MM.1S (cell line): Measurements from ENCODE around the gene MATR3.
A peak's percentile ranks its signal among the peaks of the same experiment; 100 is the strongest.

Source experiments
- DNase-seq: peaks from one replicate; pipeline ENCODE4 v3.0.0-alpha.2; 2015
- H2AFZ ChIP-seq: fragments of 300-600 bp; sonication (generic); 2 replicates; pipeline ENCODE4 v1.6.0; 2016; ENCODE audit warnings: antibody characterized with exemption, low read length
- H3F3A ChIP-seq: fragments of 300-600 bp; sonication (generic); 2 replicates; pipeline ENCODE4 v1.6.1; 2016; ENCODE audit warnings: mild to moderate bottlenecking, antibody characterized with exemption, low read length, moderate library complexity, mixed read lengths; ENCODE audit not compliant: insufficient read depth
- H3K27ac ChIP-seq: fragments of 300-600 bp; sonication (generic); 2 replicates; pipeline ENCODE4 v1.5.1; 2016; ENCODE audit warnings: mild to moderate bottlenecking, low read length
- H3K27me3 ChIP-seq: fragments of 300-600 bp; sonication (generic); replicated peaks from 2 replicates; pipeline ENCODE4 v1.6.0; 2016; ENCODE audit warnings: low read length; ENCODE audit not compliant: insufficient read depth
- H3K36me3 ChIP-seq: fragments of 300-600 bp; sonication (generic); replicated peaks from 2 replicates; pipeline ENCODE4 v1.6.1; 2016; ENCODE audit warnings: mild to moderate bottlenecking, low read length, mixed read lengths; ENCODE audit not compliant: insufficient read depth
- H3K4me1 ChIP-seq: fragments of 300-600 bp; sonication (generic); 2 replicates; pipeline ENCODE4 v1.6.1; 2016; ENCODE audit warnings: low read length, mixed read lengths
- H3K4me2 ChIP-seq: fragments of 300-600 bp; sonication (generic); 2 replicates; pipeline ENCODE4 v1.6.0; 2016; ENCODE audit warnings: low read depth, low read length
- H3K4me3 ChIP-seq: fragments of 300-600 bp; sonication (generic); 2 replicates; pipeline ENCODE4 v1.5.1; 2016; ENCODE audit warnings: low read length, mixed read lengths
- H3K79me2 ChIP-seq: fragments of 300-600 bp; sonication (generic); 2 replicates; pipeline ENCODE4 v1.6.1; 2016; ENCODE audit warnings: mixed run types, low read length, mixed read lengths
- H3K9ac ChIP-seq: fragments of 300-600 bp; sonication (generic); 2 replicates; pipeline ENCODE4 v1.6.1; 2016; ENCODE audit warnings: low read length, mixed read lengths
- H3K9me2 ChIP-seq: fragments of 300-600 bp; sonication (generic); replicated peaks from 2 replicates; pipeline ENCODE4 v1.6.1; 2016; ENCODE audit warnings: mild to moderate bottlenecking, low read length, mixed read lengths; ENCODE audit not compliant: insufficient read depth
- H3K9me3 ChIP-seq: fragments of 300-600 bp; sonication (generic); replicated peaks from 2 replicates; pipeline ENCODE4 v1.6.1; 2016; ENCODE audit warnings: mild to moderate bottlenecking, low read length, mixed read lengths; ENCODE audit not compliant: insufficient read depth
- H4K20me1 ChIP-seq: fragments of 300-600 bp; sonication (generic); 2 replicates; pipeline ENCODE4 v1.6.1; 2016; ENCODE audit warnings: mild to moderate bottlenecking, low read length, moderate library complexity, mixed read lengths; ENCODE audit not compliant: insufficient read depth
- CTCF ChIP-seq: fragments of 300-600 bp; sonication (generic); IDR thresholded peaks from 2 replicates; pipeline ENCODE4 v1.5.1; 2016; ENCODE audit warnings: antibody characterized with exemption, low read length, mixed read lengths
- EZH2 ChIP-seq: fragments of 300-600 bp; sonication (generic); optimal IDR thresholded peaks from 2 replicates; pipeline ENCODE3; 2017; ENCODE audit warnings: low read depth, mild to moderate bottlenecking, antibody characterized with exemption, low read length, mixed read lengths
- EZH2phosphoT487 ChIP-seq: fragments of 300-600 bp; sonication (generic); IDR thresholded peaks from 2 replicates; pipeline ENCODE4 v1.6.1; 2018; ENCODE audit warnings: antibody characterized with exemption, low read length

The MATR3 gene

GRCh38 chr5:139272471-139273321, 20.8 kb upstream of the MATR3 start:
- no peak for TF ChIP-seq EZH2
- TF ChIP-seq CTCF: no peak
- TF ChIP-seq EZH2phosphoT487: no peak
- Histone ChIP-seq H3K36me3 (no peaks in the 10 kb centered on the region; the same call in 1 of the 2 replicates), H3F3A (peaks cover 21% of the 10 kb centered on the region), H4K20me1 (no peaks in the 10 kb centered on the region), H2AFZ (0 out of 2 replicates have a peak overlapping the region, but pooled peaks have one; percentile 10), H3K4me1 (peaks cover 51% of the 10 kb centered on the region), H3K27ac (no peak overlapping the region), H3K4me2 (peak overlapping the region; percentile 89), H3K79me2 (peaks cover 36% of the 10 kb centered on the region), H3K9ac (no peak overlapping the region; the same call in 1 of the 2 replicates), H3K9me2 (no peaks in the 10 kb centered on the region), H3K9me3 (no peaks in the 10 kb centered on the region), H3K27me3 (peaks cover 11% of the 10 kb centered on the region), H3K4me3 (0 out of 2 replicates have a peak overlapping the region, but pooled peaks have one; percentile 91)
- peak; percentile 49 for DNase-seq

- Histone ChIP-seq H3K27me3 (peaks cover 11% of the 10 kb centered on the region), H2AFZ (peak overlapping the region; percentile 81), H3K9me2 (no peaks in the 10 kb centered on the region), H3K79me2 (peaks cover 36% of the 10 kb centered on the region), H3K9ac (no peak overlapping the region; the same call in 1 of the 2 replicates), H3K9me3 (no peaks in the 10 kb centered on the region), H3K4me1 (peaks cover 47% of the 10 kb centered on the region), H3K4me3 (peak overlapping the region; percentile 91), H3K36me3 (no peaks in the 10 kb centered on the region; the same call in 1 of the 2 replicates), H3K27ac (no peak overlapping the region), H3F3A (peaks cover 16% of the 10 kb centered on the region), H4K20me1 (no peaks in the 10 kb centered on the region), H3K4me2 (peak overlapping the region; percentile 89)
- no peak for DNase-seq
- no peak for TF ChIP-seq EZH2
- no peak for TF ChIP-seq EZH2phosphoT487
- no peak for TF ChIP-seq CTCF
Measured at GRCh38 chr5:139273322-139273571, 20.3 kb upstream of the MATR3 start.

DNA sequence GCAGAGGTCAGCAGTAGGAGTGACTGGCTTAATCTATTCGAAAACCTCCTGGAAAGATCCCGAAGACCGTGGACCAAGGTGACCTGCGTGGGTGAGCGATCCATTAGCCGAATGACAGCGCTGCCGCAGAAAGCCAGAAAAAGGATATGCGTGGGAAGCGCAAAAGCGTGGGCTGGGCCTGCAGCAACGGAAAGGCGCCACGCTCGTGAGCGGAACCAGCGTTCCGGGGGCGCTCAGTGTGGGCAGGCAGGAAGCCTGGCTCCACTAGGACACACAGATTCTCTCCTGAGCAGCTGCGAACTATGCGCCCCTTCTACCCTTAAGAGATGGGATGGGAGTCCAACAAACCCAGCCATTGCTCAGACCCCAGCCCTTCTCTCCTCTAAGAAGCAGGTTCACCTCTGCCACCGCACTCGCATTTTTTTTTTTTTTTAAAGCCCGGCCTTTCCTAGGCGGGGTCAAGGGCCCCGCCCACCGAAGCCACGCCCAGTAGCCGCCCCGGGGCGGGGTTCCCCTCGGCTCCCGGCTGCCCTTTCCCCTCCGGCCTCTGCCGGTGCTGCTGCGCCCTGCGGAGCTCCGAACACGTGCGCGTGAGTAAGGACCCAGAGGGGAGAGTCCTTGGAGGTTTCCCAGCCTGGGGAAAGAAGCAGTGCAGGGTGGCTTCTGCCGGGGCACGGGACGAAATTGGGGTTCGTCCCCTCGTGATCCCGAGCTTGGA, 19.8 kb upstream of the MATR3 start:
- Histone ChIP-seq H3K4me2 (peak overlapping the region; percentile 89), H3K36me3 (peaks cover 3% of the 10 kb centered on the region; the same call in 1 of the 2 replicates), H3K79me2 (peaks cover 39% of the 10 kb centered on the region), H2AFZ (peak overlapping the region; percentile 81), H3F3A (peaks cover 11% of the 10 kb centered on the region), H3K9me2 (no peaks in the 10 kb centered on the region), H3K4me1 (peaks cover 42% of the 10 kb centered on the region), H3K9ac (peak overlapping the region; percentile 90), H3K27ac (peak overlapping the region; percentile 26), H3K9me3 (no peaks in the 10 kb centered on the region), H3K4me3 (peak overlapping the region; percentile 91), H3K27me3 (peaks cover 11% of the 10 kb centered on the region), H4K20me1 (no peaks in the 10 kb centered on the region)
- peak; percentile 88 for DNase-seq
- TF ChIP-seq EZH2: no peak
- TF ChIP-seq CTCF: no peak
- TF ChIP-seq EZH2phosphoT487: no peak
